ENCODE results near the gene MPC1.

MPC1 gene

DNA sequence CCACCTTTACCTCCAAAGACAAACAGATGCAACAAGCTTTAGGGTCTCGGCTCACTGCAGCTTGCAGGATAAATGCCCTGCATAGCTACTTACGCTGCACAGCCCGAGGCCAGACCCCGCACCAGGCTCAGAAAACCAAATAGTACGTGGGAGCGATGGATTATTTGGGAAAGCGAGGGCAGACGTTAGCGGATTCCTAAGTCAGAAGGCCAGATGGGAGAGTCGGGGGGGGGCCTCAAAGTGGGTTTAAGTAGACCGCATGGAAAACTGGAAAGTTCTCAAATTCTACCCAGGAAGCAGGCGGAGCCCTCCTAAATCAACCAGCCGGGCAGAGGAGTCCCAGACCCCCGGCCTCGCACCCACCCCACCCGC is 40.8 kb downstream of the MPC1 start:
- no peaks in the 10 kb centered on the region for H3K27me3 ChIP-seq (replicated peaks; ENCODE audit: control insufficient read depth, insufficient read depth, low read length, poor library complexity, severe bottlenecking)
- H3K36me3 ChIP-seq (ENCODE audit: control insufficient read depth, insufficient read depth, low read length), result peaks cover 3% of the 10 kb centered on the region
- H3K9me3 ChIP-seq (ENCODE audit: control insufficient read depth, low read length), result no peaks in the 10 kb centered on the region
- no peak for DNase-seq
- peak overlapping the region; percentile 64 for H3K27ac ChIP-seq (ENCODE audit: insufficient read depth, low read length, poor library complexity, severe bottlenecking)
- peaks cover 4% of the 10 kb centered on the region for H3K4me1 ChIP-seq (ENCODE audit: control insufficient read depth, insufficient read depth, low read length, poor library complexity, severe bottlenecking)
- H3K4me3 ChIP-seq (ENCODE audit: insufficient read depth, low read depth, low read length, poor library complexity, severe bottlenecking), result peak overlapping the region; percentile 89

- Histone ChIP-seq H3K27me3 (replicated peaks; ENCODE audit: control insufficient read depth, insufficient read depth, low read length, poor library complexity, severe bottlenecking) (no peaks in the 10 kb centered on the region), H3K27ac (ENCODE audit: insufficient read depth, low read length, poor library complexity, severe bottlenecking) (no peak overlapping the region), H3K36me3 (ENCODE audit: control insufficient read depth, insufficient read depth, low read length) (peaks cover 7% of the 10 kb centered on the region), H3K4me3 (ENCODE audit: insufficient read depth, low read depth, low read length, poor library complexity, severe bottlenecking) (peak overlapping the region; percentile 89), H3K4me1 (ENCODE audit: control insufficient read depth, insufficient read depth, low read length, poor library complexity, severe bottlenecking) (peaks cover 4% of the 10 kb centered on the region), H3K9me3 (ENCODE audit: control insufficient read depth, low read length) (no peaks in the 10 kb centered on the region)
- DNase-seq, result no peak
Measured at GRCh38 chr6:166341464-166341863, 41.3 kb downstream of the MPC1 start.

- H3K4me1 ChIP-seq (ENCODE audit: control insufficient read depth, insufficient read depth, low read length, poor library complexity, severe bottlenecking), result peaks cover 13% of the 10 kb centered on the region
- no peak overlapping the region for H3K27ac ChIP-seq (ENCODE audit: insufficient read depth, low read length, poor library complexity, severe bottlenecking)
- no peak overlapping the region for H3K4me3 ChIP-seq (ENCODE audit: insufficient read depth, low read depth, low read length, poor library complexity, severe bottlenecking)
- no peaks in the 10 kb centered on the region for H3K9me3 ChIP-seq (ENCODE audit: control insufficient read depth, low read length)
- peaks cover 7% of the 10 kb centered on the region for H3K36me3 ChIP-seq (ENCODE audit: control insufficient read depth, insufficient read depth, low read length)
- H3K27me3 ChIP-seq (replicated peaks; ENCODE audit: control insufficient read depth, insufficient read depth, low read length, poor library complexity, severe bottlenecking), result no peaks in the 10 kb centered on the region
- DNase-seq, result no peak
Measured at GRCh38 chr6:166338854-166339253, 43.9 kb downstream of the MPC1 start.

GRCh38 chr6:166336847-166337246 is 45.9 kb downstream of the MPC1 start:
- H3K9me3 ChIP-seq (ENCODE audit: control insufficient read depth, low read length), result no peaks in the 10 kb centered on the region
- no peak overlapping the region for H3K27ac ChIP-seq (ENCODE audit: insufficient read depth, low read length, poor library complexity, severe bottlenecking)
- H3K36me3 ChIP-seq (ENCODE audit: control insufficient read depth, insufficient read depth, low read length), result peaks cover 7% of the 10 kb centered on the region
- no peaks in the 10 kb centered on the region for H3K27me3 ChIP-seq (replicated peaks; ENCODE audit: control insufficient read depth, insufficient read depth, low read length, poor library complexity, severe bottlenecking)
- no peak overlapping the region for H3K4me3 ChIP-seq (ENCODE audit: insufficient read depth, low read depth, low read length, poor library complexity, severe bottlenecking)
- no peak for DNase-seq
- H3K4me1 ChIP-seq (ENCODE audit: control insufficient read depth, insufficient read depth, low read length, poor library complexity, severe bottlenecking), result peaks cover 25% of the 10 kb centered on the region

GRCh38 chr6:166335378-166336302 is 47.1 kb downstream of the MPC1 start:
- H3K4me1 ChIP-seq (ENCODE audit: control insufficient read depth, insufficient read depth, low read length, poor library complexity, severe bottlenecking), result peaks cover 25% of the 10 kb centered on the region
- H3K36me3 ChIP-seq (ENCODE audit: control insufficient read depth, insufficient read depth, low read length), result peaks cover 7% of the 10 kb centered on the region
- no peaks in the 10 kb centered on the region for H3K27me3 ChIP-seq (replicated peaks; ENCODE audit: control insufficient read depth, insufficient read depth, low read length, poor library complexity, severe bottlenecking)
- H3K4me3 ChIP-seq (ENCODE audit: insufficient read depth, low read depth, low read length, poor library complexity, severe bottlenecking), result no peak overlapping the region
- no peak for DNase-seq
- no peak overlapping the region for H3K27ac ChIP-seq (ENCODE audit: insufficient read depth, low read length, poor library complexity, severe bottlenecking)
- no peaks in the 10 kb centered on the region for H3K9me3 ChIP-seq (ENCODE audit: control insufficient read depth, low read length)

DNA sequence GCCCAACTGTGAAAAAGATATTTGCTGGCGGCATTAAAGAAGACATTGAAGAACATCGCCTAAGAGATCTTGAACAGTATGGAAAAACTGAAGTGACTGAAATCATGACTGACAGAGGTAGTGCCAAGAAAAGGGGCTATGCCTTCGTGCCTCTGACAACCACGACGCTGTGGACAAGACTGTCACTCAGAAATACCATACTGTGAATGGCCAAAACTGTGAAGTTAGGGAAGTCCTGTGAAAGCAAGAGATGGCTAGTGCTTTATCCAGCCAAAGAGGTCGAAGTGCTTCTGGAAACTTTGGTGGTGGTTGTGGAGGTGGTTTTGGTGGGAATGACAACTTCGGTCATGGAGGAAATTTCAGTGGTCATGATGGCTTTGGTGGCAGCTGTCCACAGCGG is 47.9 kb downstream of the MPC1 start:
- Histone ChIP-seq H3K27me3 (replicated peaks; ENCODE audit: control insufficient read depth, insufficient read depth, low read length, poor library complexity, severe bottlenecking) (no peaks in the 10 kb centered on the region), H3K9me3 (ENCODE audit: control insufficient read depth, low read length) (no peaks in the 10 kb centered on the region), H3K4me3 (ENCODE audit: insufficient read depth, low read depth, low read length, poor library complexity, severe bottlenecking) (no peak overlapping the region), H3K27ac (ENCODE audit: insufficient read depth, low read length, poor library complexity, severe bottlenecking) (no peak overlapping the region), H3K4me1 (ENCODE audit: control insufficient read depth, insufficient read depth, low read length, poor library complexity, severe bottlenecking) (peaks cover 25% of the 10 kb centered on the region), H3K36me3 (ENCODE audit: control insufficient read depth, insufficient read depth, low read length) (peaks cover 7% of the 10 kb centered on the region)
- no peak for DNase-seq

GRCh38 chr6:166333172-166333995 is 49.4 kb downstream of the MPC1 start:
- H3K36me3 ChIP-seq (ENCODE audit: control insufficient read depth, insufficient read depth, low read length), result peaks cover 13% of the 10 kb centered on the region
- DNase-seq, result peak in 2 of 3 donors; percentile 5 to 16

GRCh38 chr6:166331503-166332415 is 51.0 kb downstream of the MPC1 start:
- DNase-seq, result no peak
- no peaks in the 10 kb centered on the region for H3K9me3 ChIP-seq (ENCODE audit: control insufficient read depth, low read length)
- no peaks in the 10 kb centered on the region for H3K27me3 ChIP-seq (replicated peaks; ENCODE audit: control insufficient read depth, insufficient read depth, low read length, poor library complexity, severe bottlenecking)
- peaks cover 14% of the 10 kb centered on the region for H3K36me3 ChIP-seq (ENCODE audit: control insufficient read depth, insufficient read depth, low read length)
- peaks cover 21% of the 10 kb centered on the region for H3K4me1 ChIP-seq (ENCODE audit: control insufficient read depth, insufficient read depth, low read length, poor library complexity, severe bottlenecking)
- no peak overlapping the region for H3K27ac ChIP-seq (ENCODE audit: insufficient read depth, low read length, poor library complexity, severe bottlenecking)
- H3K4me3 ChIP-seq (ENCODE audit: insufficient read depth, low read depth, low read length, poor library complexity, severe bottlenecking), result no peak overlapping the region

More at GRCh38 chr6:166333172-166333995, 49.4 kb downstream of the MPC1 start:
- no peak overlapping the region for H3K27ac ChIP-seq (ENCODE audit: insufficient read depth, low read length, poor library complexity, severe bottlenecking)
- no peaks in the 10 kb centered on the region for H3K9me3 ChIP-seq (ENCODE audit: control insufficient read depth, low read length)
- no peak overlapping the region for H3K4me3 ChIP-seq (ENCODE audit: insufficient read depth, low read depth, low read length, poor library complexity, severe bottlenecking)
- peaks cover 21% of the 10 kb centered on the region for H3K4me1 ChIP-seq (ENCODE audit: control insufficient read depth, insufficient read depth, low read length, poor library complexity, severe bottlenecking)
- no peaks in the 10 kb centered on the region for H3K27me3 ChIP-seq (replicated peaks; ENCODE audit: control insufficient read depth, insufficient read depth, low read length, poor library complexity, severe bottlenecking)

DNA sequence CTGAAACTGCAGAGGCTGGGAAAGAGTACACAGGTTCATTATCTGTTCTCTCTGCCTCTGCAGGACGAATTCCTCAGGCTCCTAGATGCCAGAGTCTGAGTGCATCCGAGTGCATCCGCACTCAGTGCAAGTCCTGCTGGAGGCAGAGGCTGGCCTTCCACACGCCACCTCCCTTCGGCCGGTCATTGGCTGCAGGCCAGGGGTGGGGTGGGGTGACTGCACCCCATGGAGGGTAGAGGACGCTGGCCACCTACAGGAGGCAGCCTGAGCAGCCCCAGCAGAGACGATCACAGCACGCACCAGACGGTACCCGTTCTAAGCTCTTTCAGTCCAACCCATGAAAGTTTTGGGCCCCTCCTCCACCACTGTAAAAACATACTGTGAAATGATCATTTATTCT is 52.1 kb downstream of the MPC1 start:
- Histone ChIP-seq H3K27me3 (replicated peaks; ENCODE audit: control insufficient read depth, insufficient read depth, low read length, poor library complexity, severe bottlenecking) (no peaks in the 10 kb centered on the region), H3K4me3 (ENCODE audit: insufficient read depth, low read depth, low read length, poor library complexity, severe bottlenecking) (no peak overlapping the region), H3K9me3 (ENCODE audit: control insufficient read depth, low read length) (no peaks in the 10 kb centered on the region), H3K27ac (ENCODE audit: insufficient read depth, low read length, poor library complexity, severe bottlenecking) (no peak overlapping the region), H3K36me3 (ENCODE audit: control insufficient read depth, insufficient read depth, low read length) (peaks cover 22% of the 10 kb centered on the region), H3K4me1 (ENCODE audit: control insufficient read depth, insufficient read depth, low read length, poor library complexity, severe bottlenecking) (peaks cover 21% of the 10 kb centered on the region)
- DNase-seq, result no peak
